ENCODE measurements around the gene TRMT44.
A peak's percentile ranks its signal among the peaks of the same experiment; 100 is the strongest.
"Not testable (repeated sequence)": the region's sequence is repeated elsewhere in the genome, so short reads cannot be mapped to it uniquely, and the experiment has no call there.

TRMT44 gene

GRCh38 chr4:8440492-8441311 is at the start of gene TRMT44, which contains the start of gene ACOX3:
Gene TRMT44, plus strand, starts transcription at chr4:8440777. Its CDS starts 46 bp downstream, at chr4:8440823.
Gene ACOX3, minus strand, starts transcription at chr4:8440723. Its CDS starts 24,202 bp downstream, at chr4:8416521.
- peak; percentile 65 for DNase-seq

- no peak for DNase-seq
Measured at GRCh38 chr4:8391071-8391470, 49.5 kb upstream of the TRMT44 start.

- DNase-seq: no peak
Measured at GRCh38 chr4:8391972-8392371, 48.6 kb upstream of the TRMT44 start.

- no peak for DNase-seq
Measured at GRCh38 chr4:8392591-8393190, 47.9 kb upstream of the TRMT44 start.

- DNase-seq: no peak
Measured at GRCh38 chr4:8393593-8394038, 47.0 kb upstream of the TRMT44 start.

GRCh38 chr4:8394061-8394519 is 46.5 kb upstream of the TRMT44 start:
- no peak for DNase-seq

GRCh38 chr4:8394806-8395205 is 45.8 kb upstream of the TRMT44 start:
- DNase-seq: no peak

GRCh38 chr4:8395504-8396296 is 44.9 kb upstream of the TRMT44 start:
- DNase-seq: no peak

GRCh38 chr4:8396762-8397406 is 43.7 kb upstream of the TRMT44 start:
- no peak for DNase-seq

GRCh38 chr4:8398347-8398746 is 42.2 kb upstream of the TRMT44 start:
- no peak for DNase-seq

GRCh38 chr4:8399298-8399697 is 41.3 kb upstream of the TRMT44 start:
- no peak for DNase-seq

GRCh38 chr4:8400632-8401325 is 39.8 kb upstream of the TRMT44 start:
- no peak for DNase-seq

GRCh38 chr4:8401665-8402064 is 38.9 kb upstream of the TRMT44 start:
- DNase-seq: no peak

GRCh38 chr4:8402181-8402597 is 38.4 kb upstream of the TRMT44 start:
- no peak for DNase-seq

- no peak for DNase-seq
Measured at GRCh38 chr4:8402640-8403039, 37.9 kb upstream of the TRMT44 start.

- no peak for DNase-seq
Measured at GRCh38 chr4:8403173-8403753, 37.3 kb upstream of the TRMT44 start.

- no peak for DNase-seq
Measured at GRCh38 chr4:8403976-8404375, 36.6 kb upstream of the TRMT44 start.

GRCh38 chr4:8404791-8405515 is 35.6 kb upstream of the TRMT44 start:
- no peak for DNase-seq

GRCh38 chr4:8405516-8405875 is 35.1 kb upstream of the TRMT44 start:
- DNase-seq: no peak

GRCh38 chr4:8406887-8407286 is 33.7 kb upstream of the TRMT44 start:
- DNase-seq: not testable (repeated sequence)

GRCh38 chr4:8407316-8407715 is 33.3 kb upstream of the TRMT44 start:
- no peak for DNase-seq

Data from NK-92 treated with Interleukin-12 subunit alpha and Interleukin-12 subunit beta, amount 100 ng/mL, for 24 hours (cell line).